ENCODE results near the gene ZNF324.
"Not testable (repeated sequence)": the region's sequence is repeated elsewhere in the genome, so short reads cannot be mapped to it uniquely, and the experiment has no call there.

ZNF324 gene

DNA sequence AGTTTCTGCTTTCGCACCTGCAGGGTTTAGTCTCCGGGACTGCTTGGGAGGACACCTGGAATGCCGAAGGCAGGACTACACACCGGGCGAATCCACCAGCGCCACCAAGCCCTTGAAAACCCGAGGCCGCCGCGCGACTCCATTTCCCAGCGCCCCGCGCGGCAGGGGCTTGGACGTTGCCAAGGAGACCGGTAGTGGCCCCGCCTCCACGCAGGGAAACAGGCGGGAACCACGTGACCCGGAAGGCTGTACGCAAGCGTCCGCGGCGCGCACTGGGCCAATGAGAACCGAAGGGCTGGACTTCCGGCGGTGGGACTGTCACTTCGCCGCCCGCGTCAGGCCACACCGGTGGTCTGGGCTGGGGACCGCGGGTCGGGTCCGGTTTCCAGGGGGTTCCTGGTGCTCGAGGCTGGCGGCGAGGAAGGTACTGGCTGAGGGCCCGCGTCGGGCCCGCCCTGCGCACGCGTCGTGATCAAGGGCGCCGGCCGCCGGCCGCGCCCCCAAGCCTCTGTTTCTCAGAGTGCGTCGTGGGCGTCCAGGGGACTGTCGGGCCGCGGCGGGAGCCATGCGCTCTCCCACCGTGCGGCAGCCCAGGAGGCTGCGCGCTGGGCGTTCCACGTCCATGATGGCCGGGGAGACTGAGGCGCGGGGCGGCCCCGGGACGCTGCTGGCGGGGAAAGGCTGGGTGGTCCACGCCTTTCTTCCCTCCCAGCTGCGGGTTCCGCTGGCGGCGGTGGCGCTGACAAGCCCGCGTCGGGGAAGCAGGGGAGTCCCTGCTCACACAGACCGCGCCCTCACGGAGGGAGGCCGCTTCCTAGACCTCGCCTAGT, at the start of gene ZNF324:
Gene ZNF324, plus strand, starts transcription at position 321 of the 830 bp plus-strand sequence. CDS start 2,106 bp downstream, outside the sequence.
- DNase-seq (ENCODE audit: low read depth in 3 of 3, low spot score in 1 of 3) = peak; percentile 89 to 94 (median 91)

DNA sequence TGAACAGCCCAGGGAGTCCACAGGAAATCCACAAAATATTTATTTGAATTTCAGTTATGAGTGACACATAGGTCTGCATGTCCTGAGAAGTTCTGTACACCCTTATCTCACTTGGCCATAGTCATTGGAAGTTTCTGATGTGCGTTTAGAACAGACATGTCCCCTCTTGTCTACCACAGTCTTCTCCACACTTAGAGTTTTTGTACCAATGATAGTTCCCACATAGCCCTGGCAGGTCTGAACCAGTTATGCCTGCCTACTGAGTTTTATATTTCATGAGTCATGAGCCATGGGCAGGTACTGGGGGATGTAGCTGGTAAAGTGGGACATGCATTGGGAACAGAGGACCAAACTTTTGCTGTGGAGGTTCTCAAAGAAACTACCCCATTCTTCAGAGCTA, 38.3 kb upstream of the ZNF324 start:
- no peak for DNase-seq (ENCODE audit: low read depth in 3 of 3, low spot score in 1 of 3)

DNA sequence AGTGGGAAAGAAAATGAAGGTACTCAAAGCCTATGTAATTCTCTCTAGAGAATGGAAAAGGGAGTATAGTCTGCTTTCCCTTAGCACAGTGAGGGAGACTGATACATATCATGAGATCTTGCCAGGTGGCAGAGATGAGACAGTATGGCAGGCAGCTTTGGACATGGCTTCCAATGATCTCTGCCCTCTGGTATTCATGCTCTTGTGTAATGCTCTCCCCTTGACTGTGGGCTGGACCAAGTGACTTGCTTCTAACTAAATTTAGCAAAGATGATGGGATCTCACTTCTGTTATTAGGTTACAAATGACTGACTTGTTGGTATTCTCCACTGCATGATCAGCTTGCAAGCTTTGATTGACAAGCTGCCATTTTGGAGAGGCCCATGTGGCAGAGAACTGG, 37.1 kb upstream of the ZNF324 start:
- DNase-seq (ENCODE audit: low read depth in 3 of 3, low spot score in 1 of 3) = no peak

DNA sequence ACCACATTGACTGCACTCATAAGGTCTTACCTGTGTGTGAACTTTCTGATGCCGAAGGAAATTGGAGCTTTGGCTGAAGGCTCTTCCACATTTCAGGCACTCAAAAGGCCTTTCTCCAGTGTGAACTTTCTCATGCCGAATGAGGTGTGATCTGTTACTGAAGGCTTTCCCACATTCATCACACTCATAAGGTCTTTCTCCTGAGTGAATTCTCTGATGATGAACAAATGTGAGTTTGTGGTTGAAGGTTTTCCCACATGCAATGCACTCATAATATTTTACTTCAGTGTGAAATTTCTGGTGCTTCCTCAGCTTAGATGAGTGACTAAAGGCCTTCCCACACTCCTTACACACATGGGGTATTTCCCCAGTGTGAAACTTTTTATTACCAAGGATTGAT, 32.7 kb upstream of the ZNF324 start:
- DNase-seq (ENCODE audit: low read depth in 3 of 3, low spot score in 1 of 3) = no peak

DNA sequence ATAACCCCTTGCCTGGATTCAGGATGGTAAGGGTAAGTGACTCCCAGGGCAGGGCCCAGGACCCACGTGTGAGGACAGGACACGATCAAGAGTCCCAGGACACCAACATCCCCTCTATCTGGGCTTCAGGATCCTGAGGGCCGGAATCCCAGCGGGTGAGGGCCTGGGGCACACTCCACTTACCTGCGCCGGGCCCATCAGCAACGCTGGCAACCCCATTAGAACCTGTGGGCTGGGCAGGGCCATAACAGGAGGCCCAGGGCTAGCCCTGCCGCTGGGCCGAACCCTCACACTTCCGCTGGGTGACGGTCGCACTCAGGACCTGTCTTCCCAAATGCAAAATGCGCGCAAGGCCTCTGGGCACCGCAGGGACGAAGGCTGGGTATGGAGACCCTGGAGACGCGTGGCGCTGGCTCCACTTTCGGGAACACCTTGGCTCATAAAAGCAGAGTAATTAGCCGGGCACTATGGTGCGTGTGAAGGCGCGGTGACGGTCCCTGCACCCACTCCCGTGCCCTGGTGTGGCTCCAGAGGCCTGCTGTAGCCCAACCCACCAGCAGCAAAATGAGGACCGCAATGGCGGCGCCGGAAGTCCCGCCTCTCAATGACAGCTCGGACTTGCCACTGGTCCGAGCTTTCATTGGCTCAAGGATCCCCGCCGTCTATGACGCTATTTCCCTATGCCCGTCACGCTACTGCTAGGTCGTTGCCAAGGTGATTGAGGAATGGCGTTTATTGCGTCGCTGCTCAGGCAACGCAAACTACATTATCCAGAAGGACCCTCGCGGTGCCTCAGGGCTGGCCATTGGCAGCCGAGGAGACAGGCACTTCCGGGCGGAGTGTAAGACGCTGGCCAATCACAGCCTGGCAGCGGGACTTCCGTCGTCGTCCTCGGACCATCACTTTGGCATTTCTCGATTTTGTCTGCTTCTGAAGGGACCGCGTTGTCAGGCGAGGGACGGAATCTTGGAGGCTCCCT, 27.0 kb upstream of the ZNF324 start, which contains the start of gene ZNF132:
Gene ZNF132, minus strand, starts transcription at position 578 of the 979 bp plus-strand sequence. Its CDS starts 332 bp downstream, at position 246.
- DNase-seq (ENCODE audit: low read depth in 3 of 3, low spot score in 1 of 3) = peak; percentile 81 to 90 (median 86)

DNA sequence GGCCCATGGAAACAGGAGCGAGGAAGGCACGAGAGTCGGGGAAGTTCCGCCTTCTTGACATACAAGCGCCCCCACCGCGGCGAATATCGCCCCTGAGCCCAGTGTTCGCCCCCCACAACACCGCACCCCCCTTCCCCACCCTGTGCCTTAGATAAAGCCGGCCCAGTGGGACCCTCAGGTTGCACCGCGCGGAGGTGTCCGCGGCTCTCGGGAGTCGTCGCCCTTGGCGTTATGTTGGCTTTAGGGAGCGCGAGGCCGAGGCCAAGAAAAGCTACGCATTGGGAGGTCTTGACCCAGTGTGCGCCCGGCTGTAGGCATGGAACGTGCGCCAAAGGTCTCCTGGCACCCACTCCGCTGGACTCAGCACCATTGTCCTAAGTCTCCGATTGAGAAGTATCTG, 26.3 kb upstream of the ZNF324 start:
- no peak for DNase-seq (ENCODE audit: low read depth in 3 of 3, low spot score in 1 of 3)

DNA sequence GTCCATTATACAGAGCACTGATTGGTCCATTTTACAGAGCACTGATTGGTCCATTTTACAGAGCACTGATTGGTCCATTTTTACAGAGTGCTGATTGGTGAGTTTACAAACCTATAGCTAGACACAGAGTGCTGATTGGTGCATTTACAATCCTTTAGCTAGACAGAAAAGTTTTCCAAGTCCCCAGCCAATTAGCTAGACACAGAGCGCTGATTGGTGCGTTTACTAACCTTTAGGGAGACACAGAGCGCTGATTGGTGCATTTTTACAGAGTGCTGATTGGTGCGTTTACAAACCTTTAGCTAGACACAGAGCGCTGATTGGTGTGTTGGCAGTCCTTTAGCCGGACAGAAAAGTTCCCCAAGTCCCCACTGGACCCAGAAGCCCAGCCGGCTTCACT, 23.9 kb upstream of the ZNF324 start:
- DNase-seq (ENCODE audit: low read depth in 3 of 3, low spot score in 1 of 3) = not testable (repeated sequence)

DNA sequence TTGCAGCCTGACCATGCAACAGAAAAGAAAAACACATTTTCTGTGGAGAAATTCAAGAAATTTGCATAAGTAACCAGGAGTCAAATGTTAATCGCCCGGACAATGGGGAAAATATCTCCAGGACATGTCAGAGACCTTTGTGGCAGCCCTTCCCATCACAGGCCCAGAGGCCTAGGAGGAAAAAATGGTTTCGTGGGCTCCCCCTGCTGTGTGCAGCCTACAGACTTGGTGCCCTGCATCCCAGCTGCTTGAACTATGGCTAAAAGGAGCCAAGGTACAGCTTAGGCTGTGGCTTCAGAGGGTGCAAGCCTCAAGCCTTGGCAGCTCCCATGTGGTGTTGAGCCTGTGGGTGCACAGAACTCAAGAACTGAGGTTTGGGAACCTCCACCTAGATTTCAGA, 18.0 kb upstream of the ZNF324 start:
- DNase-seq (ENCODE audit: low read depth in 3 of 3, low spot score in 1 of 3) = not testable (repeated sequence)

DNA sequence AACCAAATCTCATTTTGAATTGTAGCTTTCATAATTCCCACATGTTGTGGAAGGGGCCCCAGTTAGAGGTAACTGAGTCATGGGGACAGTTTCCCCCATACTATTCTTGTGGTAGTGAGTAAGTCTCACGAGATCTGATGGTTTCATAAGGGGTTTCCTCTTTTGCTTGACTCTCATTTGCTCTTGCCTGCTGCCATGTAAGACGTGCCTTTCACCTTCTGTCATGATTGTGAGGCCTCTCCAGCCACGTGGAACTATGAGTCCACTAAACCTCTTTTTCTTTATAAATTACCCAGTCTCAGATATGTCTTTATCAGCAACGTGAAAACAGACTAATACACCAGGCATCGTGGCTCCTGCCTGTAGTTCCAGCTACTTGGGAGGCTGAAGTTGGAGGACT, 16.9 kb upstream of the ZNF324 start:
- DNase-seq (ENCODE audit: low read depth in 3 of 3, low spot score in 1 of 3) = not testable (repeated sequence)

DNA sequence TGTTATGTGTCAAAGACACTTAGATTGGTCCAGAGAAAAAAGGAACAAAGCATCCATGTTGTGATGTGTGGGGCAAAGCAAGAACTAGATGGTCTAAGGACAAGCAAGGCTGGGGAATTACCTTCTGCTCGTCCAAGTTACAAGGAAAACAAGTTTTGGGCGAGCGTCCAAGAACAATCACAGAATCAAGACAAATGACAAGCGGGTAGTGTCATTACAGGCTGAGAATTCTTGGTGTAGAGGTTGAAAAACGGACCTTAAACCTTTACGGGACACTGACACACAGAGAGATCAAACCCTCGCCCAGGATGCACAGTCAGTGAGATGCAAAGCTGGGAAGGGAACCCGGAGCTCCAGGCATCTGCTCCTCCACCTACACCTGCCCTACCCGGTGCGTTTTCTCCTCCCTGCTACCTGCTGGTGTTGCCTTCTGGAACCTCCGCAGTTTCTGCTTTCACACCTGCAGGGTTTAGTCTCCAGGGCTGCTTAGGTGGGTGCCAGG, 16.0 kb upstream of the ZNF324 start:
- DNase-seq (ENCODE audit: low read depth in 3 of 3, low spot score in 1 of 3) = no peak

DNA sequence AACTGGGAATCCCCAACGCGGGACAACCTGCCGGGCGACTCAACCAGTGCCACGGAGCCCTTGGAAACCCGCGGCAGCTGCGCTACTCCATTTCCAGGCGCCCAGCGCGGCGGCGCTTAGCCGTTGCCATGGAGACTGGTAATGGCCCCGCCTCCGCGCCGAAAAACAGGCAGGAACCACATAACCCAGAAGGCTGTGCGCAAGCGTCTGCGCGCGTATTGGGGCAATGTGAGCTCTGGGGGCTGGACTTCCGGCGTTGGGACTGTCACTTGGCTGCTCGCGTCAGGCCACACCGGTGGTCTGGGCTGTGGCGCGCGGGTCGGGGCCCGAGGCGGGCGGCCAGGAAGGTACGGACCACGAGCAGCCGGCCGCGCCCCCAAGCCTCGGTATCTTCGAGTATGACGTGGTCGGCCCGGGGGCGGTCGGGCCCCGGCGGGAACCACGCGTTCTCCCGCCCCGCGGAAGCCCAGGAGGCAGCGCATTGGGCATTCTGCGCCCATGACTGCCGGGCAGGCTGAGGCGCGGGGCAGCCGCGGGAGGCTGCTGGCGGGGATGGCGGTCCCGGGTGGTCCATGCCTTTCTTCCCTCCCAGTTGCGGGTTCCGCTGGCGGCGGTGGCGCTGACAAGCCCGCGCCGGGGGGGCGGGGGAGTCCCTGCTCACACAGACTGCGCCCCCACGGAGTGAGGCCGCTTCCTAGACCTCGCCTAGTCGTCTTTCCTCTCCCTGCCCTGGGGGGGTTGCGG, 15.3 kb upstream of the ZNF324 start, which contains the start of gene ZNF324B:
Gene ZNF324B, plus strand, starts transcription at position 265 of the 744 bp plus-strand sequence. CDS start 2,080 bp downstream, outside the sequence.
- DNase-seq (ENCODE audit: low read depth in 3 of 3, low spot score in 1 of 3) = peak; percentile 88 to 92 (median 89)

DNA sequence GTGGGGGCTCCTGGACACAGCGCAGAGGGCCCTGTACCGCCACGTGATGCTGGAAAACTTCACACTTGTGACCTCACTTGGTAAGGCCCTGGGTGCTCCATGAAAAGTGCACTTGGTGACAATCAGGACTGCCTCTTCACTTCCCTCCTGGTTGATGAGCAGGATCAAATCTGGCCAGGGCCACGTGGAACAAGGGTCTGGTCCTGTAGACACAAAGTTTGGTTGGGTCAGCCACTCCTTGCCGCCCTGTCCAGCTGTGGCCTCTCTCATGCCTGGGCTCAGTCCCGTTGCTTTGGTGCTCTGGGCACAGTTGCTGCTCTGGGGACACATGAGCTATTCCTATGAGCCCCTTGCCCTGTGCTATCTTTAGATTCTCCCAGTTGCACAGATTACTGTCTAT, 13.1 kb upstream of the ZNF324 start:
- DNase-seq (ENCODE audit: low read depth in 3 of 3, low spot score in 1 of 3) = no peak

DNA sequence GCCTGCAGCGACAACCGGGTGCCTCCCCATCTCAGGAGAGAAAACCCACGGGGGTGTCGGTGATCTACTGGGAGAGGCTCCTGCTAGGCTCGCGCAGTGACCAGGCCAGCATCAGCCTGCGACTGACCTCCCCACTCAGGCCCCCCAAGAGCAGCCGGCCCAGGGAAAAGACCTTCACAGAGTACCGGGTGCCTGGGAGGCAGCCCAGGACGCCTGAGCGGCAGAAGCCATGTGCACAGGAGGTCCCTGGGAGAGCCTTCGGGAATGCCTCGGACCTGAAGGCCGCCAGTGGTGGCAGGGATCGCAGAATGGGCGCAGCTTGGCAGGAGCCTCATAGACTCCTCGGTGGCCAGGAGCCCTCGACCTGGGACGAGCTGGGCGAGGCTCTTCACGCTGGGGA, 11.6 kb upstream of the ZNF324 start:
- no peak for DNase-seq (ENCODE audit: low read depth in 3 of 3, low spot score in 1 of 3)

DNA sequence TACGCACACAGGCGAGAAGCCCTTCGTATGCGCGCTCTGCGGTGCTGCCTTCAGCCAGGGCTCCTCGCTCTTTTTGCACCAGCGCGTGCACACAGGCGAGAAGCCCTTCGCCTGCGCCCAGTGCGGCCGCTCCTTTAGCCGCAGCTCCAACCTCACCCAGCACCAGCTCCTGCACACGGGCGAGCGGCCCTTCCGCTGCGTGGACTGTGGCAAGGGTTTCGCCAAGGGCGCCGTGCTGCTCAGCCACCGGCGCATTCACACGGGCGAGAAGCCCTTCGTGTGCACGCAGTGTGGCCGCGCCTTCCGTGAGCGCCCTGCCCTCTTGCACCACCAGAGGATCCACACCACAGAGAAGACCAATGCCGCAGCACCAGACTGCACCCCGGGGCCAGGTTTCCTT, 10.8 kb upstream of the ZNF324 start:
- no peak for DNase-seq (ENCODE audit: low read depth in 3 of 3, low spot score in 1 of 3)

DNA sequence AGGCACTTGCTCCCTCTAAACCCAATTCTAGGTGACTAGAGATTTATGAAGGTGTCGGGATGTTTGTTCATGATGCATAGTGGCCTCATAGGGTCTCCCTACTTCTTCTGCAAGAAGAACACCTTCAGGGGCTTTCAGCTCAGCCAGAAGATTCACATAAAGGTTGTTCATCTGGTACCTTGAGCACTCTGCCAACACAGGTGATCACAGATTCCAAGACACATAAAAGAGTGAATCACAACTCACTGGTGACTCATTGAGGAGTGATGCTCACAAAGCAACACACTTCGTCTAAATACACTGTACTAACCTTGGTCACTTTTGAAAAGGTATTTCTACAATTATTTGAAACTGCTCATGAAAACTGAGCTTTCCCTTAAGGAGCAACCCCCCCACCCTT, 6.8 kb upstream of the ZNF324 start:
- no peak for DNase-seq (ENCODE audit: low read depth in 3 of 3, low spot score in 1 of 3)

DNA sequence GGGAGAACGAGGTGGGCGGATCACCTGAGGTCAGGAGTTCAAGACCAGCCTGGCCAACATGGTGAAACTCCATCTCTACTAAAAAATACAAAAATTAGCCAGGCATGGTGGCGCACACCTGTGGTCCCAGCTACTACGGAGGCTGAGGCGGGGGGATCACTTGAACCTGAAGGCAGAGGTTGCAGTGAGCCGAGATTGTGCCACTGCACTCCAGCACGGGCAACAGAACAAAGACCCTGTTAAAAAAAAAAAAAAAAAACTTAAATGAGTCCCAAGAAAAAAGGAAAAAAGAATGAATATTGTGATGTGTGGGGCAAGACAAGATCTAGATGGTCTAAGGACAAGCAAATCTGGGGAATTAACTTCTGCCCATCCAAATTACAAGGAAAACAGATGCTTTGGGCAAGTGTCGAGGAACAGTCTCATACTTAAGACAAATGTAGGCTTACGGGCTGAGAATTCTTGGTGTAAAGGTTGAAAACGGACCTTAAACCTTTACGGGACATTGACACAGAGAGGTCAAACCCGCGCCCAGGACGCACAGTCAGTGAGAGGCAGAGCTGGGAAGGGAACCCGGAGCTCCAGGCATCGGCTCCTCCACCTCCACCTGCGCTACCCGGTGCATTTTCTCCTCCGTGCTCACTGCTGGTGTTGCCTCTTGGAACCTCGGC, 656 bp upstream of the ZNF324 start:
- no peak for DNase-seq (ENCODE audit: low read depth in 3 of 3, low spot score in 1 of 3)

DNA sequence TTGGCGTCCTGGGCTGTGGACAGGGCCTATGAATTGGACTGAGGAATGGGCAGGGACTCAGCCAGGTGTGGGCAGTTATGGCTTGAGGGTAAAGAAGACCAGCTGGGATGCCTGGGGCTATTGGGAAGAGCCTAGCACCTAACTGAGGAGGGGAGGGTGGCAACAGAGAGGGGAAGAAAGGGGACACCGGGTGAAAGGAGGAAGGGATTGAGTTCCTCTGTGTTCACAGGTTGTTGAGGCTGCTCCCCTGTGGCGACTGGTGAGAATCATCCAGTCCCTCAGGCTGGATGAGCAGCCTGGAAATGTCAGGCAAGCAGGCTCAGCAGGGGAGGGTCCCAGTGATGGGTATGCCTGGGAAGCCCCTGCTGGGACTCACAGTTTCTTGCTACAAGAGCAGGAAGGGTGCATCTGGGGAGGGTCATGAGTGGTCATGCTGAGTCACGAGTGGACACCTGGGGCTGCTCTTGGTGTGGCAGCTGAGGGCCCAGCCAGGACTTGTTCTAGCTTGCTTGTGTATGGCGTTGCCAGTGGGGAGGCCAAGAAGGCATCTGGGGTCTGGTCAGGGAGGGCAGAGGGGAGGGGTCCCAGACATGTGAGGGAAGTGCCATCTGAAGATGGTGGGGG, 1.4 kb downstream of the ZNF324 start:
- DNase-seq (ENCODE audit: low read depth in 3 of 3, low spot score in 1 of 3) = no peak

DNA sequence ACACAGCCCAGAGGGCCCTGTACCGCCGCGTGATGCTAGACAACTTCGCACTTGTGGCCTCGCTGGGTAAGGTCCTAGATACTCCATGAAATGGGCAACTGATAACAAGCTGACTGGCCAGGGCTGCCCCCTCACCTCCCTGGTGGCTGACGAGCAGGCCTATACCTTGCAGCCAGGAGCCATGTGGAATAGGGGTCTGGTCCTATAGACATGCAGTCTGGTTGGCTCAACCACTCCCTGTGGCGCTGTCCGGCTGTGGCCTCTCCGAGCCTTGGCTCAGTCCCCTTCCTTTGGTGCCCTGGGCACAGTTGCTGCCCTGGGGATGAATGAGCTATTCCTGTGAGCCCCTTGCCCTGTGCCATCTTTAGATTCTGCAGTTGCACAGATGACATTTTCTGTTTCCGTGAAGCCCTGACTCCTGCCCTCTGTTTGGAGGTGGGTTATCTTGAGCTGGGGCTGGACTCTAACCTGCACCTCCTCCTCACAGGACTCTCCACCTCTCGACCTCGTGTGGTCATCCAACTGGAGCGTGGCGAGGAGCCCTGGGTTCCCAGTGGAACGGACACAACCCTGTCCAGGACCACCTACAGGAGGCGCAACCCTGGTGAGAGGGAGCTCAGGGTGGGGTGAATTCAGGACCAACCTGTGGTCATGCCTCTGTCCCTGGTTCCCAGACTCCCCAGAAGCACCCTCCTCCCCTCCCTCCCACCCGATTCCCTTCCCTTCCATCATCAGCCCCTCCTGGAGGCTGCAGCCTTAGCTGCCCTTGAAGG, 2.5 kb downstream of the ZNF324 start:
- no peak for DNase-seq (ENCODE audit: low read depth in 3 of 3, low spot score in 1 of 3)

Measured in stimulated activated CD4-positive, alpha-beta T cell treated with anti-CD3 and anti-CD28 coated beads, TNF-alpha, amount 100 ng/mL, for 1 hour (primary cell).